K562 (cell line): Measurements from ENCODE around the gene F2. TPM values are rescaled to one million over a fixed set of nuclear protein-coding genes. Genes with fewer than 3 reads are reported as not detected.
A peak's percentile ranks its signal among the peaks of the same experiment; 100 is the strongest.

Experiments
- ATAC-seq: fragments of 200-7000 bp; cut with Tn5 transposase; 3 replicates; pipeline ENCODE4 v1.9.1; 2020; ENCODE audit warnings: moderate library complexity
- BruUV-seq: library from RNA; stranded (reverse); fragments of 400-500 nt; replicated peaks from 2 replicates; lab custom pipeline; 2021; lab: Mats Ljungman, UMichigan
- CTCF ChIA-PET: fragments of 300-600 bp; formaldehyde crosslinking; extraction: SDS; loops from one replicate; lab custom pipeline; 2021; ENCODE audit warnings: low intra/inter-chr PET ratio; lab: Yijun Ruan, JAX
- POLR2A ChIA-PET: fragments of 300-600, 350-650 bp; sonication (Branson Sonifier 250); formaldehyde crosslinking; extraction: SDS; loops from one replicate; lab custom pipeline; 2021; ENCODE audit warnings: antibody characterized with exemption, inconsistent platforms; lab: Yijun Ruan, JAX
- DNase-seq, 4 experiments: peaks; one replicate each; pipeline versions ENCODE4 v3.0.0 to v3.0.0-alpha.2; 2011 to 2018; ENCODE audit warnings: low spot score in 3 of 4, mixed read lengths in 3 of 4; ENCODE audit errors: extremely low read depth in 1 of 4
- FAIRE-seq: peaks from 2 replicates; lab custom pipeline; 2011; peaks lifted over from hg19 to GRCh38; lab: Jason Lieb, UNC
- H2AFZ ChIP-seq: 2 replicates; pipeline ENCODE4 v1.6.0; 2011; ENCODE audit warnings: low read depth, low read length, control low read depth, inconsistent platforms
- H3K27ac ChIP-seq: fragments of 200-600 bp; 3 replicates; pipeline ENCODE4 v1.8.0; 2011; ENCODE audit warnings: low read depth, mild to moderate bottlenecking, control low read depth, inconsistent platforms, low read length, moderate library complexity, mixed read lengths; ENCODE audit errors: extremely low read depth
- H3K27me3 ChIP-seq, 2 experiments: fragments of 300-600 bp in 1 of 2; 2 replicates in 1 of 2; 3 replicates in 1 of 2; pipeline versions ENCODE4 v1.6.0 to v1.8.0; 2011; ENCODE audit warnings: inconsistent platforms in 2 of 2, low read length in 2 of 2, mild to moderate bottlenecking in 1 of 2, mixed read lengths in 1 of 2, moderate library complexity in 1 of 2; ENCODE audit not compliant: control insufficient read depth in 2 of 2, insufficient read depth in 2 of 2
- H3K36me3 ChIP-seq: fragments of 300-600 bp; 3 replicates; pipeline ENCODE4 v1.8.0; 2011; ENCODE audit warnings: mild to moderate bottlenecking, low read length, inconsistent platforms; ENCODE audit not compliant: control insufficient read depth, insufficient read depth
- H3K4me1 ChIP-seq, 2 experiments: fragments of 200-600 bp in 1 of 2; replicated peaks in 1 of 2; 2 replicates in 1 of 2; 3 replicates in 1 of 2; pipeline versions ENCODE4 v1.5.1 to v1.8.0; 2011; ENCODE audit warnings: inconsistent platforms in 2 of 2, low read length in 2 of 2, mild to moderate bottlenecking in 1 of 2, mixed read lengths in 1 of 2, moderate library complexity in 1 of 2; ENCODE audit not compliant: control insufficient read depth in 2 of 2, insufficient read depth in 2 of 2
- H3K4me2 ChIP-seq: 2 replicates; pipeline ENCODE4 v1.6.1; 2011; ENCODE audit warnings: low read length, control low read depth, inconsistent platforms, mixed read lengths; ENCODE audit not compliant: insufficient read depth
- H3K4me3 ChIP-seq: fragments of 200-600 bp; sonication (generic), shearing (Covaris generic); 2 replicates; pipeline ENCODE4 v1.5.1; 2016; ENCODE audit warnings: control low read depth, inconsistent platforms
- H3K79me2 ChIP-seq: fragments of 200-600 bp; 3 replicates; pipeline ENCODE4 v1.8.0; 2011; ENCODE audit warnings: low read length, inconsistent platforms; ENCODE audit not compliant: control insufficient read depth, insufficient read depth
- H3K9ac ChIP-seq, 2 experiments: 2 replicates each; pipeline versions ENCODE4 v1.6.0 to v1.6.1; 2011; ENCODE audit warnings: low read depth in 2 of 2, low read length in 2 of 2, control low read depth in 1 of 2, inconsistent platforms in 1 of 2, mild to moderate bottlenecking in 1 of 2, mixed read lengths in 1 of 2; ENCODE audit not compliant: insufficient read depth in 1 of 2
- H3K9me1 ChIP-seq: one replicate; pipeline ENCODE4 v1.6.0; 2011; ENCODE audit warnings: inconsistent platforms, mild to moderate bottlenecking, low read length, moderate library complexity; ENCODE audit not compliant: control insufficient read depth, insufficient read depth
- H3K9me3 ChIP-seq: replicated peaks from 2 replicates; pipeline ENCODE4 v1.5.1; 2011; ENCODE audit warnings: low read depth, low read length, inconsistent platforms; ENCODE audit not compliant: control insufficient read depth, insufficient read depth
- H4K20me1 ChIP-seq: replicated peaks from 2 replicates; pipeline ENCODE4 v1.6.1; 2011; ENCODE audit warnings: low read length, inconsistent platforms, mixed read lengths; ENCODE audit not compliant: control insufficient read depth, insufficient read depth
- BRCA1 ChIP-seq, 2 experiments: fragments of 450-650 bp in 1 of 2; sonication (generic) in 1 of 2; formaldehyde crosslinking in 1 of 2; IDR thresholded peaks; 2 replicates each; pipeline versions ENCODE4 v1.5.0 to v1.6.1; 2017 to 2020; ENCODE audit warnings: mild to moderate bottlenecking in 1 of 2, missing genetic modification reagents in 1 of 2
- NR4A1 ChIP-seq, 2 experiments: fragments of 250-450 bp in 1 of 2; fragments of 450-650 bp in 1 of 2; sonication (Bioruptor Pico) in 1 of 2; IDR thresholded peaks; 2 replicates each; pipeline versions ENCODE4 v1.4.0 to v1.6.1; 2016 to 2020; ENCODE audit warnings: mild to moderate bottlenecking in 2 of 2, missing compliant biosample characterization in 1 of 2, missing genetic modification characterization in 1 of 2, moderate library complexity in 1 of 2
- PBX2 ChIP-seq, 2 experiments: IDR thresholded peaks in 1 of 2; conservative IDR thresholded peaks in 1 of 2; 2 replicates each; pipeline ENCODE4 v1.6.1; 2016; ENCODE audit warnings: low read depth in 2 of 2, mild to moderate bottlenecking in 1 of 2, missing compliant biosample characterization in 1 of 2, missing genetic modification characterization in 1 of 2, moderate library complexity in 1 of 2
- XRCC5 ChIP-seq: fragments of 200-400 bp; formaldehyde crosslinking; IDR thresholded peaks from 2 replicates; pipeline ENCODE4 v1.6.1; 2017; ENCODE audit warnings: low read depth, mild to moderate bottlenecking, low read length
- ZBTB33 ChIP-seq: sonication (generic); formaldehyde crosslinking; IDR thresholded peaks from 2 replicates; pipeline ENCODE4 v1.8.1; 2023; ENCODE audit warnings: mild to moderate bottlenecking, missing genetic modification reagents
- WGBS: fragments of 100-300 bp; shearing (Covaris generic); methylation state at CpG from one replicate; pipeline ENCODE4 v1.1.6; 2016; ENCODE audit warnings: low coverage, mixed read lengths; ENCODE audit not compliant: insufficient coverage; ENCODE audit errors: missing lambda C conversion rate; 5-methylcytosine and 5-hydroxymethylcytosine counted together
- in situ Hi-C: fragments of 300-500 bp; cut with MboI; formaldehyde crosslinking; loops from 4 replicates; pipeline ENCODE4 v1.15.0; 2018; ENCODE audit warnings: inconsistent platforms, mixed read lengths
- intact Hi-C: fragments of 100-400 bp; cut with micrococcal nuclease; formaldehyde crosslinking; loops from 2 replicates; pipeline ENCODE4 v1.14.2; 2022
- polyA plus RNA-seq, 8 experiments: library from polyadenylated mRNA; depleted of rRNA in 4 of 8; stranded (reverse) in 5 of 8; unstranded in 3 of 8; fragments of >200 nt; fragmentation: Nextera tagmentation in 2 of 8; fragmentation: Illumina TruSeq in 1 of 8; extraction: Ambion mirVana in 2 of 8; extraction: Trizol in 1 of 8; gene quantifications; 2 replicates each; pipeline versions ENCODE4 v1.2.1 to v1.2.3, GENCODE V29; 2011 to 2014; ENCODE audit warnings: inconsistent platforms in 1 of 8, missing spikeins in 1 of 8
- total RNA-seq, 7 experiments: library from RNA; depleted of rRNA in 6 of 7; stranded (reverse); fragments of >200 nt in 6 of 7; fragmentation: Illumina TruSeq in 2 of 7; extraction: Trizol in 2 of 7; gene quantifications; 2 replicates each; pipeline versions ENCODE4 v1.2.1 to v1.2.3, GENCODE V29; 2011 to 2021; ENCODE audit warnings: low replicate concordance in 1 of 7
- TF ChIP-seq, protein P1 (sequence below): fragments of 450-650 bp; IDR thresholded peaks from 2 replicates; pipeline ENCODE4 v1.6.1; 2016; ENCODE audit warnings: mild to moderate bottlenecking

F2 gene
- total and polyA plus RNA-seq, 9 of the 15 experiments (the other 6 are each of a cell fraction or from before 2014, with no cell fraction given) = 0.16 TPM; not detected in 8

- Histone ChIP-seq H3K4me1 (peaks cover 0 to 4% of the 10 kb centered on the region in 2 experiments; a peak in 2 of 5 replicates), H2AFZ (no peak overlapping the region), H3K9me3 (no peaks in the 10 kb centered on the region), H3K36me3 (peaks cover 44% of the 10 kb centered on the region; the same call in 2 of the 3 replicates), H3K4me2 (no peak overlapping the region), H3K27ac (no peak overlapping the region), H3K27me3 (no peaks in the 10 kb centered on the region), H3K79me2 (no peaks in the 10 kb centered on the region), H3K4me3 (no peak overlapping the region), H4K20me1 (no peaks in the 10 kb centered on the region), H3K9ac (no peak overlapping the region), H3K9me1 (peaks cover 2% of the 10 kb centered on the region)
- in situ Hi-C loops (no loop called here), intact Hi-C loops (no loop called here)
- ATAC-seq (no peak), FAIRE-seq (no peak), DNase-seq (no peak)
- WGBS = 73% methylated on average over 5 of the region's 9 CpGs
- ChIA-PET POLR2A (interaction anchor here (0.6 to 1.1 kb wide), 2 partner anchors 9 to 60 kb away, joined by 3 read pairs; no protein-coding TSS in a partner anchor), CTCF (no interaction called here)
- no peak for TF ChIP-seq NR4A1 (CRISPR knock-in tag; IDR thresholded peaks at IDR 0.05)
- TF ChIP-seq NR4A1 (tag; IDR thresholded peaks at IDR 0.05) = no peak
- no peak for TF ChIP-seq PBX2 (CRISPR knock-in tag; IDR thresholded peaks at IDR 0.05; ENCODE audit: low read depth)
- TF ChIP-seq PBX2 (tag; conservative IDR thresholded peaks at IDR 0.05; ENCODE audit: low read depth) = no peak
- no peak for TF ChIP-seq XRCC5
- TF ChIP-seq, protein P1, sequence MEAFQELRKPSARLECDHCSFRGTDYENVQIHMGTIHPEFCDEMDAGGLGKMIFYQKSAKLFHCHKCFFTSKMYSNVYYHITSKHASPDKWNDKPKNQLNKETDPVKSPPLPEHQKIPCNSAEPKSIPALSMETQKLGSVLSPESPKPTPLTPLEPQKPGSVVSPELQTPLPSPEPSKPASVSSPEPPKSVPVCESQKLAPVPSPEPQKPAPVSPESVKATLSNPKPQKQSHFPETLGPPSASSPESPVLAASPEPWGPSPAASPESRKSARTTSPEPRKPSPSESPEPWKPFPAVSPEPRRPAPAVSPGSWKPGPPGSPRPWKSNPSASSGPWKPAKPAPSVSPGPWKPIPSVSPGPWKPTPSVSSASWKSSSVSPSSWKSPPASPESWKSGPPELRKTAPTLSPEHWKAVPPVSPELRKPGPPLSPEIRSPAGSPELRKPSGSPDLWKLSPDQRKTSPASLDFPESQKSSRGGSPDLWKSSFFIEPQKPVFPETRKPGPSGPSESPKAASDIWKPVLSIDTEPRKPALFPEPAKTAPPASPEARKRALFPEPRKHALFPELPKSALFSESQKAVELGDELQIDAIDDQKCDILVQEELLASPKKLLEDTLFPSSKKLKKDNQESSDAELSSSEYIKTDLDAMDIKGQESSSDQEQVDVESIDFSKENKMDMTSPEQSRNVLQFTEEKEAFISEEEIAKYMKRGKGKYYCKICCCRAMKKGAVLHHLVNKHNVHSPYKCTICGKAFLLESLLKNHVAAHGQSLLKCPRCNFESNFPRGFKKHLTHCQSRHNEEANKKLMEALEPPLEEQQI = no peak
- peak; percentile 49; the same call in 1 of the 2 replicates for TF ChIP-seq ZBTB33 (CRISPR knock-in tag)
- TF ChIP-seq BRCA1 (IDR thresholded peaks at IDR 0.05) = no peak
- TF ChIP-seq BRCA1 (CRISPR knock-in tag; IDR thresholded peaks at IDR 0.05) = no peak
- no TSS peak for BruUV-seq
Observed at GRCh38 chr11:46678741-46679130, 40.3 kb upstream of the F2 start.
